GM23248 (cell line): Measurements from ENCODE around the gene RGPD5.
"Not testable (repeated sequence)": the region's sequence is repeated elsewhere in the genome, so short reads cannot be mapped to it uniquely, and the experiment has no call there.

ENCODE experiments used
- EZH2 ChIP-seq: fragments of 200-600 bp; sonication (generic); IDR thresholded peaks from 2 replicates; pipeline ENCODE4 v1.6.1; 2018; ENCODE audit warnings: antibody characterized with exemption, mild to moderate bottlenecking; ENCODE audit not compliant: insufficient read depth, poor library complexity, severe bottlenecking
- EZH2phosphoT487 ChIP-seq: fragments of 200-600 bp; sonication (generic); IDR thresholded peaks from 2 replicates; pipeline ENCODE4 v1.6.1; 2018; ENCODE audit warnings: antibody characterized with exemption, moderate library complexity, mild to moderate bottlenecking, low read depth; ENCODE audit not compliant: insufficient read depth

- TF ChIP-seq EZH2phosphoT487, EZH2: not testable (repeated sequence)
Observed at GRCh38 chr2:109782446-109782993, 11.6 kb upstream of the RGPD5 start.
